Natural killer cell treated with Interleukin-12 subunit alpha and Interleukin-12 subunit beta and Interleukin-15 and Interleukin-18, amount 100 ng/mL, for 72 hours (primary cell): ENCODE results near the gene DMKN. TPM values are rescaled to one million over a fixed set of nuclear protein-coding genes. Genes with fewer than 3 reads are reported as not detected.
A peak's percentile ranks its signal among the peaks of the same experiment; 100 is the strongest.
"Not testable (repeated sequence)": the region's sequence is repeated elsewhere in the genome, so short reads cannot be mapped to it uniquely, and the experiment has no call there.

Experiments
- ATAC-seq, 2 donors: fragments of 150-1000 bp; cut with Tn5 transposase in 1 of 2; sonication (Bioruptor Pico), chemical (Tn5 transposase) in 1 of 2; 2 replicates each; pipeline ENCODE4 v1.10.0; 2021
- DNase-seq: peaks from one replicate; pipeline ENCODE4 v3.0.0; 2022; ENCODE audit warnings: low spot score
- H3K27ac Mint-ChIP-seq, 2 donors: 1 replicate in 1 of 2; 2 replicates in 1 of 2; pipeline ENCODE4 v1.8.0; 2022; ENCODE audit warnings: mixed read lengths in 2 of 2, mild to moderate bottlenecking in 1 of 2, moderate library complexity in 1 of 2
- H3K27me3 Mint-ChIP-seq, 2 donors: 1 replicate in 1 of 2; 2 replicates in 1 of 2; pipeline ENCODE4 v1.8.0; 2022; ENCODE audit warnings: mixed read lengths in 2 of 2
- H3K36me3 Mint-ChIP-seq: one replicate; pipeline ENCODE4 v1.8.0; 2022; ENCODE audit warnings: mixed read lengths
- H3K4me1 Mint-ChIP-seq, 2 donors: 1 replicate in 1 of 2; 2 replicates in 1 of 2; pipeline ENCODE4 v1.8.0; 2022; ENCODE audit warnings: low read depth in 2 of 2, mixed read lengths in 2 of 2, mild to moderate bottlenecking in 1 of 2
- H3K4me3 Mint-ChIP-seq: one replicate; pipeline ENCODE4 v1.8.0; 2022; ENCODE audit warnings: mixed read lengths
- H3K9me3 Mint-ChIP-seq: 2 replicates; pipeline ENCODE4 v1.8.0; 2022; ENCODE audit warnings: mixed read lengths
- total RNA-seq, 2 donors: library from RNA; stranded (reverse); gene quantifications; one replicate each; pipeline ENCODE4 v1.2.3, GENCODE V29; 2022

DMKN gene
- total RNA-seq, 2 donors from 2014 or later, result 1.8 TPM; not detected in 1

DNA sequence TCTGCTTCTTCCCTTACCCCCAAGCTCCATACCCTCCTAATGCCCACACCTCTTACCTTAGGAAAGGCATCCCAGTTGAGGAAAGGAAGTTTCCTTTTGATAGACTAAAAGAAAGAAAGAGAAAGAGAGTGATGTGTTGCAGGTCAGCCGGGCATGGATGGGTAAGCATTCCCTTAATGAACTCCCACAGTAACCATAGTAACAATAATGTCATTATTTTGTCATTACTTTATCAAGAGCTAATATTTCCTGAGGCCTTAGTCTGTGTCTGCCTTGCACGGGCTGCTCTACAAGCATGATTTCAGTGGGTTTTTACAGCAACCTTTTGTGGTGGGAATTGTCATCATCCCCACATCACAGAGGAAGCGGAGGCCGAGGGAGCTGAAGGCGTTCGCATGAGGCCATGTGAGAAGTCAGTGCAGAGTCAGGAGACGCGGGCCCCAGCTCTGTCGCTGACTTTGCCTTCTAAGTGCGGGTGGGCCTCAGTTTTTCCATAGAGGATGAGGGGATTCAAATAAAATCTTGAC, 25.7 kb downstream of the DMKN start:
- H3K4me1 Mint-ChIP-seq, result peaks cover 0 to 5% of the 10 kb centered on the region in 2 donors
- H3K27me3 Mint-ChIP-seq, result peaks cover 23 to 37% of the 10 kb centered on the region in 2 donors
- no peak for ATAC-seq
- no peaks in the 10 kb centered on the region for H3K36me3 Mint-ChIP-seq
- H3K4me3 Mint-ChIP-seq, result no peak overlapping the region
- DNase-seq, result no peak
- no peaks in the 10 kb centered on the region for H3K9me3 Mint-ChIP-seq
- no peak overlapping the region for H3K27ac Mint-ChIP-seq

DNA sequence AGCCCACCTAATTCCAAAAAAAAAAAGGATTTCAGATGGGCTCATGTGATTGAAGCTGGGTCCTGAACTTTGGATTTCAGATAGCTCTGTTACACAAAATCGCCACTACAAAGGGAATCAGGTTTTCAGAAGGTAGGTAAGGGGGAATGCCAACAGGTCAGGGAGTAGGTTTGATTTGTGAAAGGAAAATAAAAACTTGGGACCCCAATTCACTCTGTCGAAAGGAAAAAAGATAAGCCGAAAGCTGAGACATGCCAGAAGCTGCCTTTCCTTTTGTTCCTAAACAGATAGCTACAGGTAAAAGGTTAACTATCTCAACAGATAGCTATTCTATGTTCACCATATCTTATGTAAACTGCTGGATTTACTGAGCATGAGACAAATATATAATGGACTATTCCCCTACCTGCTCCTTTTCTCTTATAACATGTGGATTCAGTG, 27.2 kb downstream of the DMKN start:
- H3K4me3 Mint-ChIP-seq, result no peak overlapping the region
- ATAC-seq (no peak), DNase-seq (no peak)
- peaks cover 0 to 5% of the 10 kb centered on the region in 2 donors for H3K4me1 Mint-ChIP-seq
- no peak overlapping the region for H3K27ac Mint-ChIP-seq
- H3K36me3 Mint-ChIP-seq, result no peaks in the 10 kb centered on the region
- H3K9me3 Mint-ChIP-seq, result no peaks in the 10 kb centered on the region
- H3K27me3 Mint-ChIP-seq, result peaks cover 22 to 33% of the 10 kb centered on the region in 2 donors

DNA sequence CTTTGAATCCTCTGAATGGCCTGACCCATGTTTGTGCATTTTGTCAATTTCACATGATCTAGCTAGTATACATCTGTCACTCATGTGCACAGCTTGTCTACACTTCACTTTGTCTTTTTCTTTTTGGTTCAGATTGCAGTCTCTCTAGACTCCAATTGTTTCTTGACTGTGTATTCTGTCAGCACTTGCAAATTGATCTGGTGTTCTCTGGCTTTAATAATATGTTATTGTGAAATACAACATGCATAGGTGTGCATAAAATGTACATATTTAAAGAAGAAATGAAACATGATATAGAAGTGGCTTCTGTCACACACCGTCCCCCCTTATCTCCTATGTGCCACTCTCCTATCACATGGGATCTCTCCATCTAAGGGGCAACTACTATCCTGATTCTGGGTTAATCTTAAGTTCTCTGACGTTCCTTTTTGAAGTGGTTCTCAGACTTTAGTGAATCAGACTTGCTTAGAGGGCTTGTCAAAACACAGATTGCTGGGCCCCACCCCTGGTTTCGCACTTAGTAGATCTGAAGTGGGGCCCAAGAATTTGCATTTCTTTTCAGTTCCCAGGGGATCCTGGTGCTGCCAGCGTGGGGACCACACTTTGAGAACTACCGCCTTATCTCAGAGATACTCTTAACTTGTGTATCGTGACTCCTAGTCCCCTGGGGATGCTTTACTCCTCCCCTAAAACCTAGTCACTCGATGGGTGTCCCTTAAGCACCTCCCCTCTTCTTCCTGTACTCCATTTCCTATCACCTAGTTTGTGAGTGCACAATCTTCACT, 29.0 kb downstream of the DMKN start:
- Mint-ChIP-seq H3K36me3 (no peaks in the 10 kb centered on the region), H3K4me1 (peaks cover 0 to 5% of the 10 kb centered on the region in 2 donors), H3K27me3 (peaks cover 19 to 23% of the 10 kb centered on the region in 2 donors), H3K4me3 (no peak overlapping the region), H3K9me3 (no peaks in the 10 kb centered on the region), H3K27ac (no peak overlapping the region)
- no peak for ATAC-seq
- DNase-seq, result no peak

DNA sequence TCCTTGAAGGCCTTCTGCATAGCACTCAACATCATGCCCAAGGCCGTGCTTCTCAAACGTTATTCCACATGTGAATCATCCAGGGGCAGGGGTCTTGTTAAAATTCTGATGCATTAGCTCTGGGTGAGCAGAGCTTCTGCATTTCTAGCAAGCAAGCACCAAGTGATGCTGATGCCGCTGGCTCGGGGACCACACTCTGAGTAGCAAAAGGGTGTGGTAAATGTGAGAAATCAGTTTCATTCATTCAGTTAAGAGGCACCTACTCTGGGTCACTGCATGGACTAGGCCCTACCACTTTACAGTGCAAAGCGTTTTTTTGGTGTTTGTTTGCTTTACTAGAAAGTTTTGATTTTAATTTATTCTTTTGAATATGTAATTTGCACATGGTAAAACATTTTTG, 30.4 kb downstream of the DMKN start:
- Mint-ChIP-seq H3K36me3 (no peaks in the 10 kb centered on the region), H3K27ac (no peak overlapping the region), H3K4me1 (peaks cover 0 to 5% of the 10 kb centered on the region in 2 donors), H3K27me3 (peaks cover 17 to 23% of the 10 kb centered on the region in 2 donors), H3K9me3 (no peaks in the 10 kb centered on the region), H3K4me3 (no peak overlapping the region)
- ATAC-seq, result no peak
- DNase-seq, result no peak

DNA sequence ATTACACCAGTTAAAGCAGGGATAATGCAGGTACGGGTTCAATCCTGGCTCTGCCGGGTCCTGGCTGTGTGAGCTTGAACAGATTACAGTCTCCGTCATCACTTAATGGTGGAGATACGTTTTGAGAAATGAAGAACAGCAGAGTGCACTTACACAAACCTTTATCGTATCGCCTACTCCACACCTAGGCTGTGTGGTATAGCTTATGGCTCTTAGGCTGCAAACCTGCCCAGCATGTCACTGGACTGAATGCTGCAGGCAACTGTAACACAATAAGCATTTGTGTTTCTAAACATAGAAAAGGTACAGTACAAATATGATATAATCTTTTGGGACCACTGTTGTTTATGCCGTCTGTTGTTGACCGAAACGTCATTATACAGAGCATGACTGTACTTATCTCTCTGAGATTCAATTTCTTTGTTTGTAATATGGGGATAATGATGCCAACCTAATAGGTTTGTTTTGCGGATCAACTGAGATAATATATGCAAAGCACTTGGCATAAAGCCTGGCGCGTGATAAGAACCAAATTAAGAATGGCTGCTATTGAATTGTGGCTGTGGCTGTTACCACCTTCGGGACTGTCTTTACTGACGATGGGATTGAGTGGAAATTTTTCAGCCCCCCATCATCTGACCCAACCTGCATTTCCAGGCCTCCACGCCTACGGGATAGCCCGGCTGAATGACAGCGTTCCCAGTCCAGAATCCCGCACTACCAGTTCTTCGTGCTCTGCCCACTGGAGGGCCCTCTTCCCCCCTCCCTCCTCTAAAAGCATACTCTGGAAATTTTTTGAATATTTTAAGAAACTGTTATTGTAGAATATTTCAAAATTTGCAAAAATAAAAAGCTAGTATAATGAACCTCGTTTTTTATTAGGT, 34.4 kb downstream of the DMKN start:
- H3K36me3 Mint-ChIP-seq, result no peaks in the 10 kb centered on the region
- H3K4me3 Mint-ChIP-seq, result no peak overlapping the region
- no peak for DNase-seq
- ATAC-seq, result no peak
- peaks cover 0 to 2% of the 10 kb centered on the region in 2 donors for H3K27me3 Mint-ChIP-seq
- no peaks in the 10 kb centered on the region for H3K4me1 Mint-ChIP-seq
- no peak overlapping the region for H3K27ac Mint-ChIP-seq
- no peaks in the 10 kb centered on the region for H3K9me3 Mint-ChIP-seq

DNA sequence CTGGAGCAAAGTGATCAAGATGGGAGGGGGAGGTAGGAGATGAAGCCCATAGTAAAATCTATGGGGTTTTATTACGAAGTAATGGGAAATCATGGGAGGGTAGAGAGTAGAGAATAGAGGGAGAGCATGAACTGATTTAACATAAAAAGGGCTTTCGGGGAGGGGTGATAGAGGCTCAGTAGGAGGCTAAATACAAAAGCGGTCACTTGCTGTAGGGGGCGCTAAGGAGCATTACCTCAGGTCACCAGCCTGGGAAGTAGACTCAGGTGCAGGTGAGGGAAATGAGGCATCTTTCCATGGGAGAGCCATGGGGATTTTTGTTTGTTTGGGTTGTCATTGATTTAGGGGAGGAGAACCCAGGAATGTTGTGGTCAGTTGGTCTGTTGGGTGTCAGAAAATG, 37.3 kb downstream of the DMKN start:
- H3K27ac Mint-ChIP-seq, result peak overlapping the region in 1 of 2 donors; percentile 4
- no peaks in the 10 kb centered on the region for H3K27me3 Mint-ChIP-seq
- no peak for ATAC-seq
- no peaks in the 10 kb centered on the region for H3K9me3 Mint-ChIP-seq
- H3K4me1 Mint-ChIP-seq, result no peaks in the 10 kb centered on the region
- H3K4me3 Mint-ChIP-seq, result no peak overlapping the region
- H3K36me3 Mint-ChIP-seq, result no peaks in the 10 kb centered on the region
- DNase-seq, result no peak

DNA sequence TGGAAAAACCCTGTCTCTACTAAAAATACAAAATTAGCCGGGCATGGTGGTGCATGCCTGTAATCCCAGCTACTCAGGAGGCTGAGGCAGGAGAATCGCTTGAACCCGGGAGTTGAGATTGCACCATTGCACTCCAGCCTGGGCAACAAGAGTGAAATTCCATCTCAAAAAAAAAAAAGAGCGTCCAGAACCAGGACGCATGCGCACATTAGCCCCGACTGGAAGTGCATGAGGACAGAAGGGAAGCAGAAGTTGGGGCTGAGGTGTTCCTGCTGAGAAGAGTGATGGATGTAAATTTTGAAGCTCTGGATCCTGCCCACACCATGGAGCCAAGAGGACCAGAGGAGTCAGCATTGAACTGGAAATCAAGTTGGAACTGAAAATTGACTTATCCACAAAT, 38.9 kb downstream of the DMKN start:
- ATAC-seq, H3K36me3 Mint-ChIP-seq: not testable (repeated sequence)

DNA sequence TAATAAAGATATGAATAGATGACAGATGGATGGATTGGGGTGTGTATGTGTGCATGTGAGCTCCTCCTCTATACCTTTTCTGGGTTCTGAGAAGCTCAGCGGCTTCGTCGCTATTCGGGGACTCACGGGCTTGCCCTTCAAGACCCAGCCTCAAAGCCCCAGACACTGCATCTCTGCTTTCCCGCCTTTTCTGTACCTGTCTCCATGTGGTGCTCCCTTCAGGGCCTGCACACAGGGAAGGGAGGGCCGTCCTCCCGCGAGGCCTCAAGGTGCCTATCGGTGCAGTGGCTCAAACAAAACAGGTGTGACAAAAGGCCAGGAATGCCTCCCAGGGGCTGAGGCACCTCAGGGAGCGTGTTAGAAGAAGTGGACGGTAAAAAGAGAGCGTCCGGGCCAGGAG, 39.3 kb downstream of the DMKN start:
- no peak overlapping the region for H3K4me3 Mint-ChIP-seq

More for the DNA sequence above, 38.9 kb downstream of the DMKN start:
- not testable (repeated sequence) for H3K9me3 Mint-ChIP-seq, DNase-seq, H3K27me3 Mint-ChIP-seq, H3K27ac Mint-ChIP-seq, H3K4me3 Mint-ChIP-seq, H3K4me1 Mint-ChIP-seq

DNA sequence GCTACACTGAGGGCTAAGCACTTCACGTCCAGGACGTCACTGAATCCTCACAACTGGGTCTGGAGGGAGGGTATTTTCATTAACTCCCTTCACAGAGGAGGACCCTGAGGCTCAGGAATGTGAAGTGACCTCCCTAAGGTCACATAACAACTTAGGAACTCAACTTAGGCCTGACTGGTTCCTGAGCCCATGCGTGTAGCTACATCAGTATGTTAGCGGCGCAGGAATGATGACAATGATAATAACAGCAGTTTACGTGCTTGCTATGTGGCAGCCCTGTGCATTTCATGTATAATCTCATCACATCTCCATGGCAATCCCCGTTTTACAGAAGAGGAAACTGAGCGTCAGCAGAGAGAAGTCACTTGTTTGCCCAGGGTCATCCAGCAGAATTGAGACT, 41.5 kb downstream of the DMKN start:
- no peak for DNase-seq
- no peak for ATAC-seq
- Mint-ChIP-seq H3K36me3 (no peaks in the 10 kb centered on the region), H3K9me3 (no peaks in the 10 kb centered on the region), H3K27ac (no peak overlapping the region), H3K27me3 (no peaks in the 10 kb centered on the region), H3K4me3 (no peak overlapping the region), H3K4me1 (peaks cover 4 to 7% of the 10 kb centered on the region in 2 donors)

More for the DNA sequence above, 39.3 kb downstream of the DMKN start:
- no peak overlapping the region for H3K27ac Mint-ChIP-seq
- H3K9me3 Mint-ChIP-seq, result no peaks in the 10 kb centered on the region
- H3K36me3 Mint-ChIP-seq, result no peaks in the 10 kb centered on the region
- DNase-seq, result no peak
- H3K27me3 Mint-ChIP-seq, result no peaks in the 10 kb centered on the region
- no peaks in the 10 kb centered on the region for H3K4me1 Mint-ChIP-seq
- ATAC-seq, result no peak

DNA sequence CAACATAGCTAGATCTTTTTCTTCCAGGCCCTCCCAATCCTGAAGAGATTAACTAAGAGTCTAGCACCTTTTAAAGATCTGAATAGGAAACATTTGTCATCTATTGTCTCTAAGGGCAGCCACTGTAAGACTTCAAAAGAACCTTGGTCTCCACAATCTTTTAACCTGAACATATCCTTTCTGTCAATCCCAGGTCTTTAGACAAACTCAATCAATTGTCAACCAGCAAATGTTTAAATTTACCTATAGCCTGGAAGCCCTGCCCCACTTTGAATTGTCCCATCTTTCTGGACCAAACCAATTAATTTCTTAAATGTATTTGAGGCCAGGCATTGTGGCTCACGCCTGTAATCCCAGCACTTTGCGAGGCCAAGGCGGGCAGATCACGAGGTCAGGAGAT, 42.4 kb downstream of the DMKN start:
- not testable (repeated sequence) for H3K9me3 Mint-ChIP-seq, DNase-seq

DNA sequence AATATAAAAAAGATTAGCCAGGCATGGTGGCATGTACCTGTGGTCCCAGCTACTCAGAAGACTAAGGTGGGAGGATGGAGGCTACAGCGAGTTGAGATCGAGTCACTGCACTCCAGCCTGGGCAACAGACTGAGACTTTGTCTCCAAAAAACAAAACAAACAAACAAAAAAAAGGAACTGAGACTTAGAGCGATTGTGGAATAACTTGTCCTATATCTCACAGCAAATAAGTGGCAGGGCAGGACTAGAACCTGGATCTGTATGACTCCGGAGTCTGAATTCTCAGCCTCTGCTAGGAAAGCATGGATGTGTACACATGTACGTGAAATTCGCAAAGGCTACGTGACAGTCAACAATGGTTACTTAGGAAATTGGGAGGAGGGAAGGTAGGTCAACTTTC, 43.3 kb downstream of the DMKN start:
- Mint-ChIP-seq H3K4me1 (peaks cover 7 to 12% of the 10 kb centered on the region in 2 donors), H3K4me3 (no peak overlapping the region), H3K27me3 (no peaks in the 10 kb centered on the region), H3K36me3 (no peaks in the 10 kb centered on the region), H3K9me3 (no peaks in the 10 kb centered on the region), H3K27ac (no peak overlapping the region)
- DNase-seq, result no peak
- no peak for ATAC-seq

More for the DNA sequence above, 42.4 kb downstream of the DMKN start:
- H3K4me3 Mint-ChIP-seq, H3K36me3 Mint-ChIP-seq, H3K4me1 Mint-ChIP-seq, H3K27ac Mint-ChIP-seq, ATAC-seq, H3K27me3 Mint-ChIP-seq: not testable (repeated sequence)

DNA sequence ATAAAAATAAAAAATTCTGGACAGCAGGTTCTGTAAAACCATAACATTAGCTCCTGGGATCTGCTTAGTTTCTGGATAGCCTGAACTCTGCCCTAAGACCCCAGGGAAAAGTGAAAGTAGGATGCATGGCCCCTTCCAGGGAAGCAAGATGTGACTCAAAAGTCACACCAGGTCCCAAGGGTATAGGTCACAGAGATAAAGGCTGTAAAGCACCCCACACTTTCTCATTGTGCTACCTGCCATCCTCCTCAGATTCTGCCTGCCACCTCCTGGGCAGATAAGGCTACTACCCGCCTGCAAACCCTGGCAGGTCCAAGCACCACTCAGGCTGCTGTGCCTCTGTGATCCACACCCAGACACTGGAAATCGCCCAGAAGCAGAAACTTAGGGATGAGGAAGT, 44.8 kb downstream of the DMKN start:
- peaks cover 13 to 15% of the 10 kb centered on the region in 2 donors for H3K4me1 Mint-ChIP-seq
- no peak overlapping the region for H3K27ac Mint-ChIP-seq
- H3K4me3 Mint-ChIP-seq, result no peak overlapping the region
- DNase-seq (peak; percentile 66), ATAC-seq (peak; percentile 83 to 85)
- H3K36me3 Mint-ChIP-seq, result no peaks in the 10 kb centered on the region
- H3K9me3 Mint-ChIP-seq, result no peaks in the 10 kb centered on the region
- H3K27me3 Mint-ChIP-seq, result no peaks in the 10 kb centered on the region

DNA sequence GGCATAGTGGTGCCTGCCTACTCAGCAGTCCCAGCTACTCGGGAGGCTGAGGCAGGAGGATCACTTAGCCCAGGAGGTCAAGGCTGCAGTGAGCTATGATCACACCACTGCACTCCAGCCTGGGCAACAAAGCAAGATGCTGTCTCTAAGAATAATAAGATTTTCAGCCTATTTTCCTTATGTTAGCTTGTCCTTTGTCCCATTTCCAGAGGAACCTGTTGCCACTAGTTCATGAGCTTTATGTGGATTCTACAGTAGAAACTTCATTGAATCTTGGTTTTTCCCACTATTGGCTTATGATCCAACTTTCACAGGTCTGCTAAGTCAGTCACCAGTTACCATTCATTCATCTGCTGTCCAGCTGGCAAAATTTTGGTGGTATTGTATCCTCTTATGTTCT, 47.2 kb downstream of the DMKN start:
- DNase-seq (no peak), ATAC-seq (no peak)
- Mint-ChIP-seq H3K9me3 (no peaks in the 10 kb centered on the region), H3K4me1 (peaks cover 25 to 29% of the 10 kb centered on the region in 2 donors), H3K27ac (peak overlapping the region in 1 of 2 donors; percentile 57), H3K27me3 (no peaks in the 10 kb centered on the region), H3K36me3 (no peaks in the 10 kb centered on the region), H3K4me3 (no peak overlapping the region)

DNA sequence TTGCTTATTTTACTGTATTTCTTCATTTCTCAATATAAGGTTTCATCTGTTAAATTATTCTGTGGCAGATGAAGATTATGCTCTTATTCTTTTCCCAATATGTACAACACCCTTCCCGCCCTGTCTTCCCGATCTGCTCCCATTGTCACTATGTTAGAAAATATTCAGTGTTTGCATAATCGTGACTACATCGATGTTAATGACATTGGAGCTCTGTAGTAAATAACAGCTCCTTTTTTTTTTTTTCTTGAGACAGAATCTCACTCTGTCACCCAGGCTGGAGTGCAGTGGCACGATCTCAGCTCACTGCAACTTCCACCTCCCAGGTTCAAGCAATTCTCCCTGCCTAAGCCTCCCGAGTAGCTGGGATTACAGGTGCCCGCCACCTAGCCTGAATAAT, 50.5 kb downstream of the DMKN start:
- H3K36me3 Mint-ChIP-seq, H3K9me3 Mint-ChIP-seq, DNase-seq, H3K27me3 Mint-ChIP-seq: not testable (repeated sequence)
- ATAC-seq, result peak; percentile 62 to 64
- H3K4me1 Mint-ChIP-seq, result peaks cover 33 to 39% of the 10 kb centered on the region in 2 donors
- peak overlapping the region; percentile 85 for H3K4me3 Mint-ChIP-seq
- H3K27ac Mint-ChIP-seq, result peak overlapping the region; percentile 88 to 90
